ENCODE measurements around the gene ARHGAP24.

ARHGAP24 gene

DNA sequence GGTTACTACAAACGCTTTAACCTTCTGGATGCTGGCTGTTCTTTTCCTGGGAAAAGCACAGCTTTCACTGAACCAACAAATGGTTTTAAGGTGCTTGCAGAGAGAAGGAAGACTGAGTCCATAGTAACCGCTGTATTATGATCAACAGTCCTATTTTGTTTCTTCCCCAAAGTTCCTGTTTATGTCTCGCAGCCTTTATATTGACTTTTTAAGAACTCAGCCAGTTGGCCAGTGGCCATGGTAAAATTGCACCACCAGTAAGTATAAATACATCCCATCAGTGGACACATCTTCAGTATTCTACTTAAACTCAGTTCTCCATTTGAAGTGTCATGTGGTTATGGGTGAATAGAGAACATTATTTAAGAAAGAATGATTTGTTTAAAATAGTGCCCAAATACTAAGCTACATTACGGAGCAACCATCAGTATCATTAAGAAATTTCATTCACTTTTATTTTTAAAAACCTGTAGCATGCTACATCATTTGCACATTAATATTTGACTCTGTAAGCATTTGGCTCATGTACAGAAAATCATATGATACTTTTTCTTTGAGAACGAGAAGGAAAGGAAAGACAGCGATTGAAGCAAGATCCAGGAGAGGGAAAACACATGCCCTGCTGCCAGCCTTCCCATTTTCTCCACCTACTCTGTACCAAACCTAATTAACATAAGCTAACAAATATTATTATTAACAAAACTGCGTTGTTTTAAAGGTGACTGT is 287.0 kb downstream of the ARHGAP24 start:
- Mint-ChIP-seq H3K9me3 (no peaks in the 10 kb centered on the region), H3K4me3 (no peak overlapping the region), H3K36me3 (no peaks in the 10 kb centered on the region), H3K27me3 (no peaks in the 10 kb centered on the region), H3K27ac (no peak overlapping the region), H3K4me1 (no peaks in the 10 kb centered on the region)

DNA sequence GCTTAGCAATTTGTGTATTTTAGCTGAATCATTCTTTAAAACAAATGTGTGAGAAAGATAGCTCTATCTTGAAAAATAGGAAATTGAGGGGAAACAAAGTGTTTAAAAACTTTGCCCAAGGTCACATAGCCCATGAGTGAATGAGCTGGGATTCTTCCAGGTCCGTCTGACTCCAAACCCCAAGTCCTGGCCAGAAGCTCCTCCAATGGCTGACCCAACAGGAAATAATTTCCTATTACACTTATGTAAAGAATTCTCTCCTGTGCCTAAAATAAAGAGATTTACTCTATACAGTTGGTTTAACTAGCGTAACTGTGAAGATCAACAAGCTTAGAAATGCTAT is 287.6 kb downstream of the ARHGAP24 start:
- Mint-ChIP-seq H3K27me3 (no peaks in the 10 kb centered on the region), H3K36me3 (no peaks in the 10 kb centered on the region), H3K4me3 (no peak overlapping the region), H3K4me1 (no peaks in the 10 kb centered on the region), H3K27ac (no peak overlapping the region), H3K9me3 (no peaks in the 10 kb centered on the region)

DNA sequence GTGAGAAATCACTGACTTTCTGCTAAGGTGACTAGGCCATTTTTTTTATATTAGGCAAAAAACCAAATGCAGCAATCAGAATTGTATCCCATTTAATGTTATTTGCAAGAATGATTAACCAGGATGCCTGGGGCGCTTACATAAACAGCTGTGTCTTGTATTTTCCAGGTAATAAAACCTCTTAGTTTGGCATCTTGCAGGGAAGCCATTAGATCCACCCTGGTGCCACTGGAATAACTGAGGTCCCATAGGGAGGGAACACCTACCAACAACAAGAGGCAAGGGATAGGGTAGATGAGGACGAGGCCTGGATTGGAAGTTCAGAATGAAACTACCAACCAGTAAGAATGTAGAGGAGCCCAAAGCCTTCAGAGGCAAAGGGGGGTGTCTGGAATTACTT is 288.3 kb downstream of the ARHGAP24 start:
- Mint-ChIP-seq H3K36me3 (no peaks in the 10 kb centered on the region), H3K27ac (no peak overlapping the region), H3K9me3 (no peaks in the 10 kb centered on the region), H3K27me3 (no peaks in the 10 kb centered on the region), H3K4me1 (no peaks in the 10 kb centered on the region), H3K4me3 (no peak overlapping the region)

DNA sequence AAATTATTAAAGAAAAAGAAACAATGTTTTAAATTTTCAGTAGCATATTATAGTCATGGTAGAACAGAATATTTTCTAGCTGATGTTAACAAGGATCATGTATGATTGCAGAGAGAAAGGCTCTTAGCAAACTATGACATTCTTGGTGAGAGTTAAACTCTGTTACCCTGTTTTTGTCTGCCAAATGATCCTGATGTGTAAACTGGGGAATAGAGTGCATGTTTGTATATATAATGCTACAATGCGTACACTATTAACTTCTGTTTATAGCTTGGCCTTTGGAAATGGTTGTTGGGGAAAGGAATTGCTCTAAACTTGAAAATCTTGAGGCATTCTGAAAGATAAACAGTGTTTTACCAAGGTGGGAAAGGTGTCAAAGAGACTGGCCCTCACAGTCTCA is 292.7 kb downstream of the ARHGAP24 start:
- no peaks in the 10 kb centered on the region for H3K4me1 Mint-ChIP-seq
- no peaks in the 10 kb centered on the region for H3K9me3 Mint-ChIP-seq
- no peak overlapping the region for H3K27ac Mint-ChIP-seq
- H3K27me3 Mint-ChIP-seq: no peaks in the 10 kb centered on the region
- no peaks in the 10 kb centered on the region for H3K36me3 Mint-ChIP-seq
- no peak overlapping the region for H3K4me3 Mint-ChIP-seq

DNA sequence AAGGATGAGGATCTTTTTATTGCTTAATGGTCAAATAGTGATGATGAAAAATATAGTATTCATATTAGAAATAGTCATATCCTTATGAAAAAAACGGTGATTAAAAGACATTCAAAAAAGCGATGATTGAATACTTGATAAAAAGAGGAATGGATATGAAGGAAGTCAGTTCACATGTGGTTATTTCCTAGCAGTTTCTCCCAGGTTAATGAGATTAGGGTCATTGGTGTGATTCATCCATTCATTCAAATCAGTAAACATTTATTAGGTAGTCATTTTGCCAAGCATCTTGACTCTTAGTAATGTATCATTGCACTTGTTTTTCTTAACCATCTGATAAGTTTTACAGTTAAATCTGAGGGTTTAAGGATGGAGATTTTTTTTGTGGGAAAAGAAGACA is 294.1 kb downstream of the ARHGAP24 start:
- no peaks in the 10 kb centered on the region for H3K36me3 Mint-ChIP-seq
- no peak overlapping the region for H3K27ac Mint-ChIP-seq
- H3K27me3 Mint-ChIP-seq: no peaks in the 10 kb centered on the region
- no peaks in the 10 kb centered on the region for H3K9me3 Mint-ChIP-seq
- H3K4me3 Mint-ChIP-seq: no peak overlapping the region
- no peaks in the 10 kb centered on the region for H3K4me1 Mint-ChIP-seq

DNA sequence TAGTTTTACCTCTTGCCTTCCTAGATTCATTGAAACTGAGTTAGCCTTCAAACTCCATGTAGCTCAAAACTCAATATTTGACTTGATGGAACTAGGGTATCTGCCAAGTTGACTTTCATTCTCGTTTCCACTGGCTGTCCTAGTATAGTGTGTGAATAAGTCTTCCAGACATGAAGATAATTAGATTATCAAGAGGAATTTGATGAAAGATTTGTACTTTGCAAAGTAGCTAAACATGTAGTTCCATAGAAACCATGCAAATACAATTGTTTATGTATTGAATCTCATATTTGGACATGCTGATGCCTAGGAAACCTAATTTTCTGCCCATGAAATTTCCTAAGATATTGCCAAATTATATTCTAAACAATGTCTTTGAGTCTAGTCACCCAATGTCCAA is 297.5 kb downstream of the ARHGAP24 start:
- H3K27me3 Mint-ChIP-seq: no peaks in the 10 kb centered on the region
- no peak overlapping the region for H3K4me3 Mint-ChIP-seq
- H3K4me1 Mint-ChIP-seq: no peaks in the 10 kb centered on the region
- H3K36me3 Mint-ChIP-seq: no peaks in the 10 kb centered on the region
- H3K27ac Mint-ChIP-seq: no peak overlapping the region
- peaks cover 5% of the 10 kb centered on the region for H3K9me3 Mint-ChIP-seq

DNA sequence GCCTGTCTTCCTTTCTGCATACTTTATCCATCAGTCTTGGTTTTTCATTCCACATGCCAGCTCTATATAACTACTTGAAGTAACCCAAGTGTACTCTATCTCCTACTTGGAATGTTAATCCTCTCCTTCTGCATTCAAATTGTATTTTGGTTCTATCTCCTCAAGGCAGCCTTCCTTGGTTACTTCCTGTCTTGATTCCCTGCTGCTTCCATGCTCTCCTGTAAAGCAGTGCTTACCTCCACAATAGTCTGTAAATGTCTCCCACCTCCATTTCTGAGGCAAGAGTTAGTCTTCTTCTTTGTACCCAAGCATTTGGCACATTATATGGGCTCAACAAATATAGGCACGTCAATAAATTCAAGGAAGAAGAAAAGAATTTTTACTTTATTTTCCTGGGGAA is 298.4 kb downstream of the ARHGAP24 start:
- Mint-ChIP-seq H3K9me3 (peaks cover 5% of the 10 kb centered on the region), H3K36me3 (no peaks in the 10 kb centered on the region), H3K4me3 (no peak overlapping the region), H3K27ac (no peak overlapping the region), H3K4me1 (no peaks in the 10 kb centered on the region), H3K27me3 (no peaks in the 10 kb centered on the region)

DNA sequence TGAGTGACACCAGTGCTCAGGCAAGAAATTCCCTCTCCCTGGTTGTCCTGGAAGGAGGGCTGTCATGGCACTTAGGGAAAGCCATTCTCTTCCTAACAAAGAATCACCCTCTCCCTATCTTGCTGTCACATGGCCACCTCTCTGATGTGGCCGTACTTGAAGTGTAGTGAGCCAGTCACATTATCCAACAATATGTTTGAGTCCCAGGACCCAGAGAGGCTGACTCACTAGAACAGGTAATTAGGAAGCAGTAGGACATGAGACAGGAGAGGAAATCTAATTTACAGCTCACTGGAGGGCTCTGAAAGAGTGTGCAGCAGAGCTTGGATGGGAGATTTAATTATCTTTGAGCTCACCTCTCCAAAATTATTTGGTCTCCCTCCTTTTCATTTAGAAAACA is 299.1 kb downstream of the ARHGAP24 start:
- Mint-ChIP-seq H3K27me3 (no peaks in the 10 kb centered on the region), H3K27ac (no peak overlapping the region), H3K9me3 (peaks cover 5% of the 10 kb centered on the region), H3K36me3 (no peaks in the 10 kb centered on the region), H3K4me1 (no peaks in the 10 kb centered on the region), H3K4me3 (no peak overlapping the region)

DNA sequence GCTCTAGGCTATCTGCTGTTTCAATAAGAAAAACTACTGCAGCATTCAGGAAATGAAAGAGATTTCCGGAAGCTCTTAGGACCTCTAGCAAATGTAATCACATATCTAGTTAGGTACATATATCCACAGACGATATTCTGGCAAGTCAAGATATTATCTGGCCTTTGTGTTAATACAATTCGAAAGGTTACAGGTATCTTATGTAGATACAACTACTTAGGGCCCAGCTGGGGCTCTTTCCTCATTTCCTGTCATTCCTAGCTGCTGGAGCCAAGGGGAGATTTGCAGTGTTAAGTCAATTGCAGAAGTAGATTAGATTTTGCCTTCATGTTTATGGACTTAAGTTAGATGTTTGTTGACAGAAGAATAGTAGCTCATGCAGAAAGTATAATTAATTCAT is 299.5 kb downstream of the ARHGAP24 start:
- Mint-ChIP-seq H3K9me3 (peaks cover 5% of the 10 kb centered on the region), H3K27ac (no peak overlapping the region), H3K27me3 (no peaks in the 10 kb centered on the region), H3K36me3 (no peaks in the 10 kb centered on the region), H3K4me1 (no peaks in the 10 kb centered on the region), H3K4me3 (no peak overlapping the region)

DNA sequence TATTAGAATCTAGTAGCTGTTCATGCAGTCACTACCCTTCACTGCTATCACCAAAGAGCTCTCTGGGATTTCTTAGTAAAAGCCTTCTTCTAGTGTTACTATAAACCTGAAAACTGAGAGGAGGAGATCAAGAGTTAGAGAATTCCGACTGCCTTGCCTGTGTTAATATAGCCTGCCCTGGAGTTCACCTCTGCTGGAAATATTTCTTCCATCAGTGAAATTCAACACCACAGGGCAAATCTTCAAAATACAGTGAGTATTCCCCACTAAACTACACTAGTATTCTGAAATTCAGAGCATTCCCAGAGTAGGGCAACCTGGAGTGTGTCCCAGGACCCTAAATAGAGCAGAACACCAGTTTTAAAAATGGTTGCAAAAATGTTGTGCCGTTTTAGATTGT is 301.1 kb downstream of the ARHGAP24 start:
- no peak overlapping the region for H3K4me3 Mint-ChIP-seq
- H3K27ac Mint-ChIP-seq: no peak overlapping the region
- H3K36me3 Mint-ChIP-seq: no peaks in the 10 kb centered on the region
- no peaks in the 10 kb centered on the region for H3K27me3 Mint-ChIP-seq
- peaks cover 5% of the 10 kb centered on the region for H3K9me3 Mint-ChIP-seq
- H3K4me1 Mint-ChIP-seq: no peaks in the 10 kb centered on the region

DNA sequence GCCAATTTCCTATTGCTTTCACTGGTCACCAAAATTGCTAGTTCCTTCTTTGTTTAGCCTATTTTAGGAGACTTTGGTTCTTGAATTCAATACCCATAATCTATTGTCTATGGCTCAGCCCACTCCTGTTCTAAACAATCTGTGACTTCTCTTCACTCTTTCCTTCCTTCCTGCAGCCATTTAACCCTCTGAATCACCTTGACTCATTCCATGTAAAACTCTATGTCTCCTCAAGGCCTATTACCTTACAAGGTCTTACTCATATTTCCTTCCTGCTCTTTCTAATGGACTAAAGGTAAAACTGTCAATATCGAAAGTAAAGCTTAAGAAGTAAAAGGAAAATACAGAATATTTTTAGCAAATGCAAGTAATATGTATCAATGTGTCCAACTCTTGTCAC is 301.6 kb downstream of the ARHGAP24 start:
- no peaks in the 10 kb centered on the region for H3K4me1 Mint-ChIP-seq
- H3K36me3 Mint-ChIP-seq: no peaks in the 10 kb centered on the region
- H3K4me3 Mint-ChIP-seq: no peak overlapping the region
- no peaks in the 10 kb centered on the region for H3K27me3 Mint-ChIP-seq
- H3K9me3 Mint-ChIP-seq: peaks cover 5% of the 10 kb centered on the region
- no peak overlapping the region for H3K27ac Mint-ChIP-seq

DNA sequence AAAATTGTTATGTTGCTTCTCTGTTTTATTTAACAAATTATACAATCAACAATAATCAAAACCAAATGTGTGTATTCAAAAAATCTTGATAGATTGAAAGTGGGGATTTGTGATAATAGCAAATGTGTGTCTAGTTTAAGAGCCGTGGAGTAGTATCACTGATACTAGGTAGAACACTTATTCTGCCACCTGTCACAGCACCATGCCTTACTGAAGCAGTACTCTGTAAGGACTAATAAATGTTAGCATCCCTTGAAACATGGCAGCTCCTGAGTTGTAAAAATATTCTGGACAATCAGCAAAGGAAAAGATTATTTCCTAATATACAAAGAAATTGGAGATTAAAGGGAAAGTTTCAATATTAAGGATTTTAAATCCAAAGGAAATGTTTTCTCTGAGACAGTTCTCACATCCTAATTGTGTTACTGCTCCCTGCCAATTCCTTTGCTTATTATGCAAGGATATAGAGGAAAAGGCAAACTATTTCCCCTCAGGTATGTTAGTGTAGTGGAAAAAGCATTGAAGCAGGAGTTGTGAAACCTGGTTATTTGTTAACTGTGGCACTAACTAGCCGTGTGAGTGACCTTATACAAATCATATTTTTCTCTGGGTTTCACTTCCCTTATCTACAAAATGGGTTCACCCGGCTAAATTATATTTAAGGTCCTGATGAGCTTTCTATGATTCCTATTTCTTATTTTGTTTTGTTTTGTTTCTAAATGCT is 303.1 kb downstream of the ARHGAP24 start:
- H3K9me3 Mint-ChIP-seq: peaks cover 5% of the 10 kb centered on the region
- H3K4me1 Mint-ChIP-seq: no peaks in the 10 kb centered on the region
- H3K27ac Mint-ChIP-seq: no peak overlapping the region
- H3K27me3 Mint-ChIP-seq: no peaks in the 10 kb centered on the region
- no peak overlapping the region for H3K4me3 Mint-ChIP-seq
- no peaks in the 10 kb centered on the region for H3K36me3 Mint-ChIP-seq

DNA sequence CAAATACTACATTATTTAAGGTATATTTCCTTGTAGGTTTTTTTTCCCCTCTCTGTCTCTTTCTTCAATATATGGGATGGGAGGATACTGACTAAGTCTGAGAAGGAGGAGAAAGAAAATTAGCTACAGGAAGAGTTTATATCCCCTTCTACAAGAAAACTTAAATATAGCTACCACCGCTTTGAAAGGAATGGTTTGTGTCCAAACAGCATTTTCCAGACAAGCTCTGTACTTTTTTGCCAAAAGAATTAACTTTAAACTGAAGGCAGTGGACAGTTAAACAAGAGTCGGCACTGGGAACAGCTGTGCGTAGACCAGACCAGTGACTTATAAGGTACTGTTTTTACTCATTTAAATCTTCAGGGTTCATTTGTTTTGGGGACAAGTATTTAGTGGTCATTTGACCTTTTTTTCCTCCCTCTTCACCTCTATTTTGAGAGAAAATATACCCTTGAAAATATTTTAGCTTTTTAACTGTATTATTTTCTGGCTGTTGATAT is 303.7 kb downstream of the ARHGAP24 start:
- no peak overlapping the region for H3K4me3 Mint-ChIP-seq
- no peak overlapping the region for H3K27ac Mint-ChIP-seq
- H3K9me3 Mint-ChIP-seq: peaks cover 5% of the 10 kb centered on the region
- no peaks in the 10 kb centered on the region for H3K4me1 Mint-ChIP-seq
- no peaks in the 10 kb centered on the region for H3K27me3 Mint-ChIP-seq
- no peaks in the 10 kb centered on the region for H3K36me3 Mint-ChIP-seq

DNA sequence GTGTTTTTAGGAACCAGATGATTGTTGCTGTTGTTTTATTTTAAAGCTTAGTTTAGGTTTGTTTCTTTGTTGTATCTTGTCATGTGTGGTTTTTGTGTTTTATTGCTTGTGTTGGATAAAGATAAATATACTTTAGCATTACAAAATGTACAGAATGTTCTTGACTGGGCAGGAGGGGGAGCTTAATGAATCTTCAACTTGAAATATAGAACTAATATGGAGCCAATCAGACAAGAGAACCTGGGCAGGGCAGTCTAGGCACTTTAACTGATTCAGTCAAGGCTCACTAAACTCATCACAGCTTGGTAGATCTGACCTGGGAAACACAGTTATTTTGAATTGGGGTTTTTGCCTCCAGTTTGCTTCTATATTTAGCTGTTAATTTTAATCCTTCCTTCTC is 304.2 kb downstream of the ARHGAP24 start:
- Mint-ChIP-seq H3K4me1 (no peaks in the 10 kb centered on the region), H3K27ac (no peak overlapping the region), H3K36me3 (no peaks in the 10 kb centered on the region), H3K4me3 (no peak overlapping the region), H3K27me3 (no peaks in the 10 kb centered on the region), H3K9me3 (peaks cover 5% of the 10 kb centered on the region)

DNA sequence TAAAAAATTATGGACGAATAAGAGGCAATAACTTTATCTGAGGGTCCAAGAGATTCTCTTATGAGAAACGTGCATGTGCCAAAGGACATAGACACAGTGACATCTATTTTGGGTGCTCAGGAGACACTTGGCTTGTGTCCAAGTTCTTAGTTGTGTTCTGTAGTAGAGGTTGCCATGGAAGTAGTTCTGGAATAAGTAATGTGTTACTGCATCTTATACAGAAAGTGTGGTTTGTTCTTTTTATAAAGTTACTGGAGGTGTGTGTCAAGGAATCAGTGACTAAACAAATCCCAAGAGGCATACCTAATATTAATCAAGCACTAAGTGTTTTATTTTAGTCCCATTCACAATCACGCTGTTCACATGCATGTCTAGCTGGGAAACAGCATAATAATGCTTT is 305.7 kb downstream of the ARHGAP24 start:
- no peaks in the 10 kb centered on the region for H3K4me1 Mint-ChIP-seq
- H3K27ac Mint-ChIP-seq: no peak overlapping the region
- H3K4me3 Mint-ChIP-seq: no peak overlapping the region
- H3K27me3 Mint-ChIP-seq: no peaks in the 10 kb centered on the region
- H3K36me3 Mint-ChIP-seq: no peaks in the 10 kb centered on the region
- peaks cover 2% of the 10 kb centered on the region for H3K9me3 Mint-ChIP-seq

DNA sequence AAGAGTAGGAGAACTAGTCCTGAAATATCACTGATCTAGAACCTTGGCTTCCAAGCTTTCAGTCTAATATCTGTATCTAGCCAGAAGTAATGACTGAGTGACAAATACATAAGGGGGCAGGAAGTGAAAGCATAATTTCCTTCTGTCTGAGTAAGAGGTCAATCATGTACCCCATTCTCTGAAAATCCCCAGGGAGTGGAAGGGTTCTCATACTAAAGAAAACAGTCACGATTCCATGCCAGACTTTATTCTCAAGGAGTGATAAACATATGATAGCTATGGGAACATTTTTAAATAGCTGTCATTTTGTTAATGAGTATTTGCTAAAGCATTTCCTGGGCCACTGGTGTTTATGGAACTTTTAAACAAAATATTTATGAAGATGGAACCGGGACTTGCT is 308.5 kb downstream of the ARHGAP24 start:
- no peaks in the 10 kb centered on the region for H3K27me3 Mint-ChIP-seq
- no peaks in the 10 kb centered on the region for H3K9me3 Mint-ChIP-seq
- H3K4me1 Mint-ChIP-seq: no peaks in the 10 kb centered on the region
- H3K4me3 Mint-ChIP-seq: no peak overlapping the region
- H3K27ac Mint-ChIP-seq: no peak overlapping the region
- H3K36me3 Mint-ChIP-seq: no peaks in the 10 kb centered on the region

DNA sequence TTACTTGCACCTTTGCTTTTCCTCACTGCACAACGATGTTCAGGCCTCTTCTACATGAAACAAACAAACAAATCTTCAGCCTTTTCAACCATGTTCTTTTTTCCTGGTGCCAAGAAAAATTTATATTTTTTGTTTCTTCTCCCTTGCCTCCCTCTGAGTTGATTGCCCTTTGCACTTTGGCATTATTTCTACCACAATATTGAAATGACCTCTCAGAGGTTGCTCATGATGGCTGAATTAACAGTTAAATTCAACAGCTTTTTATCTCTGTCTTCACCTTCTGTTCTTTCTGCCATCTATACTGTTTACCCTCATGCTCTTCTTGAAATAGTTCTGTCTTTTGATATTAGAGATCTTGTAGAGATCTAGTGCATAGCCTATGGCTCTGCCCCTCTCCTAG is 308.9 kb downstream of the ARHGAP24 start:
- no peaks in the 10 kb centered on the region for H3K36me3 Mint-ChIP-seq
- H3K4me3 Mint-ChIP-seq: no peak overlapping the region
- H3K9me3 Mint-ChIP-seq: no peaks in the 10 kb centered on the region
- H3K27me3 Mint-ChIP-seq: no peaks in the 10 kb centered on the region
- H3K27ac Mint-ChIP-seq: no peak overlapping the region
- H3K4me1 Mint-ChIP-seq: no peaks in the 10 kb centered on the region

Measured in activated naive CD4-positive, alpha-beta T cell treated with anti-CD3 and anti-CD28 coated beads, Interleukin-2, amount 50 U/mL, for 24 hours (primary cell).